Effector memory CD8-positive, alpha-beta T cell (primary cell): ENCODE data around the gene RGL1.

Source experiments
- ATAC-seq: fragments of 150-1000 bp; cut with Tn5 transposase; replicated peaks from 2 replicates; pipeline ENCODE4 v1.10.0; 2021; ENCODE audit warnings: mild to moderate bottlenecking, moderate library complexity
- DNase-seq, 3 experiments: peaks; one replicate each; pipeline ENCODE4 v3.0.0; 2021
- H3K27ac Mint-ChIP-seq, 2 donors: one replicate each; pipeline ENCODE4 v1.8.0; 2022; ENCODE audit warnings: mild to moderate bottlenecking in 2 of 2, mixed read lengths in 2 of 2, moderate library complexity in 2 of 2
- H3K27me3 Mint-ChIP-seq, 2 donors: one replicate each; pipeline ENCODE4 v1.8.0; 2022; ENCODE audit warnings: mixed read lengths in 2 of 2
- H3K36me3 Mint-ChIP-seq: one replicate; pipeline ENCODE4 v1.8.0; 2022; ENCODE audit warnings: mild to moderate bottlenecking, moderate library complexity, mixed read lengths; ENCODE audit not compliant: insufficient read depth
- H3K4me1 Mint-ChIP-seq, 2 donors: one replicate each; pipeline ENCODE4 v1.8.0; 2022; ENCODE audit warnings: low read depth in 2 of 2, mixed read lengths in 2 of 2
- H3K4me3 Mint-ChIP-seq, 2 donors: one replicate each; pipeline ENCODE4 v1.8.0; 2022; ENCODE audit warnings: mild to moderate bottlenecking in 2 of 2, mixed read lengths in 2 of 2, moderate library complexity in 2 of 2
- H3K9me3 Mint-ChIP-seq, 2 donors: one replicate each; pipeline ENCODE4 v1.8.0; 2022; ENCODE audit warnings: mixed read lengths in 2 of 2

The RGL1 gene

DNA sequence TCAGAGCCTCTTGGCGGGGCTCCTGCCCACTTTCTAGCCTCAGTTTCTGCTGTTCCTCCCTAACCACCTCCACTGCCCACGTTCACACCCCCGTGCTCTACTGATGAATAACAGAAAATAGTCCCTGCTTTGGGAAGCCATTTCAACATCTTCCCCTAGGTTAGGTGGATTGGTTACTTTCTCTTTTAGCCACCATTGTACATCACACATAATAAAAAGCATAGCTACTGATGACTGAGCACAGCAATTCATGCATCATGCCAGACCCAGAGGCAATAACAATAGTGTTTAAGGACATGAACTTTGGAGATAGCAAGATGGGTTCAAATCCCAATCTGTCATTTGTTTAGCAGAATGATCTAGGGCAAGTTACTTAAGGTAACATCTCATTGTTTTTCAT is 158.0 kb downstream of the RGL1 start:
- DNase-seq (no peak), ATAC-seq (no peak)
- H3K27me3 Mint-ChIP-seq = no peaks in the 10 kb centered on the region
- no peak overlapping the region for H3K4me3 Mint-ChIP-seq
- no peaks in the 10 kb centered on the region for H3K9me3 Mint-ChIP-seq
- H3K27ac Mint-ChIP-seq = no peak overlapping the region
- H3K36me3 Mint-ChIP-seq = peaks cover 3% of the 10 kb centered on the region
- H3K4me1 Mint-ChIP-seq = peaks cover 24 to 28% of the 10 kb centered on the region in 2 donors

GRCh38 chr1:183965726-183966125 is 160.8 kb downstream of the RGL1 start:
- Mint-ChIP-seq H3K4me1 (peaks cover 37 to 40% of the 10 kb centered on the region in 2 donors), H3K4me3 (no peak overlapping the region), H3K27me3 (no peaks in the 10 kb centered on the region), H3K9me3 (no peaks in the 10 kb centered on the region), H3K27ac (no peak overlapping the region), H3K36me3 (peaks cover 3% of the 10 kb centered on the region)
- ATAC-seq (no peak), DNase-seq (no peak)

- Mint-ChIP-seq H3K27me3 (no peaks in the 10 kb centered on the region), H3K9me3 (no peaks in the 10 kb centered on the region), H3K27ac (no peak overlapping the region), H3K36me3 (peaks cover 3% of the 10 kb centered on the region), H3K4me1 (peaks cover 37 to 42% of the 10 kb centered on the region in 2 donors), H3K4me3 (peak overlapping the region in 1 of 2 donors; percentile 41)
- DNase-seq (no peak), ATAC-seq (no peak)
Measured at GRCh38 chr1:183966487-183966886, 161.6 kb downstream of the RGL1 start.

- peak overlapping the region; percentile 91 for H3K27ac Mint-ChIP-seq
- no peaks in the 10 kb centered on the region for H3K9me3 Mint-ChIP-seq
- peak in 2 of 3 experiments; percentile 6 to 11 for DNase-seq
- H3K4me1 Mint-ChIP-seq = peaks cover 31 to 35% of the 10 kb centered on the region in 2 donors
- peak overlapping the region; percentile 54 to 61 for H3K4me3 Mint-ChIP-seq
- H3K36me3 Mint-ChIP-seq = no peaks in the 10 kb centered on the region
- H3K27me3 Mint-ChIP-seq = no peaks in the 10 kb centered on the region
- peak; percentile 87 for ATAC-seq
Measured at GRCh38 chr1:183967914-183968313, 163.0 kb downstream of the RGL1 start.

- Mint-ChIP-seq H3K27ac (peak overlapping the region; percentile 91), H3K4me3 (peak overlapping the region; percentile 54 to 61), H3K4me1 (peaks cover 30 to 34% of the 10 kb centered on the region in 2 donors), H3K36me3 (no peaks in the 10 kb centered on the region), H3K27me3 (no peaks in the 10 kb centered on the region), H3K9me3 (no peaks in the 10 kb centered on the region)
- ATAC-seq (no peak), DNase-seq (no peak)
Measured at GRCh38 chr1:183968386-183968785, 163.5 kb downstream of the RGL1 start.

- H3K36me3 Mint-ChIP-seq = no peaks in the 10 kb centered on the region
- peak overlapping the region in 1 of 2 donors; percentile 44 for H3K27ac Mint-ChIP-seq
- DNase-seq = no peak
- H3K4me3 Mint-ChIP-seq = no peak overlapping the region
- H3K27me3 Mint-ChIP-seq = no peaks in the 10 kb centered on the region
- H3K9me3 Mint-ChIP-seq = no peaks in the 10 kb centered on the region
- no peak for ATAC-seq
- H3K4me1 Mint-ChIP-seq = peaks cover 26 to 34% of the 10 kb centered on the region in 2 donors
Measured at GRCh38 chr1:183970516-183971300, 165.8 kb downstream of the RGL1 start.

DNA sequence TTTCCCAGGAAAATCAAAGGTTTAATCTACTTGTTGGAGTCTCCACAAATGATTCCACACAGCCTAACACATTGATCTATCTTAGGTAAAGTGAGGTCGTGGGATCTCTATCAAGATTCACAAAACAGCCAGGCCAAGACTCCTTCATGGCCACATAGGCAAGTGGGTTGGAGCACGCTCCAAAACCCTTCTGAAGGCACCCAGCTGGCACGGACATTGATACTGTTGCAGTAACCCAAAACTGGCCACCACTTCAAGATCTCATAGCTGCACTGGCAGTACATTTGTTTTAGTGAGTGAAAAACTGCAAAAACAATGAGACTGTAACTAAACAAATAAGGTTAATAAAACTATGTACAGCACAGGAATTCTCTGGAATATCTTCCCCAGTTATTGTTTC is 170.7 kb downstream of the RGL1 start:
- H3K36me3 Mint-ChIP-seq = peaks cover 4% of the 10 kb centered on the region
- ATAC-seq = no peak

DNA sequence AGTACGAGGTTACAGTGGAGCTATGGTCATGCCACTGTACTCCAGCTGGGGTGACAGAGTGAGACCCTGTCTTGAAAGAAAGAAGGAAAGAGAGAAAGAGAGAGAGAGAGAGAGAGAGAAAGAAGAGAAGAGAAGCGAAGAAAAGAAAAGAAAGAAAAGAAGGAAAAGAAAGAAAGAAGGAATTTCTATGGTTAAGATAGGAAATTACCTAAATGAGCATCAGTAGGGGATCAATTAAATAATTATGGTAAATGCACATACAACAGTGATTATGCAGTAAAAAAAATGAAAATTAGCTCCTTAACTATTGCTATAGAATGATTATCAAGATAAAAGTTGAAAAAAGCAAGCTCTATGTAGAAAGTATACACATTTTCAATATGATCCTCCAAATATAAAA is 172.8 kb downstream of the RGL1 start:
- H3K27me3 Mint-ChIP-seq = no peaks in the 10 kb centered on the region
- no peak overlapping the region for H3K27ac Mint-ChIP-seq
- no peak overlapping the region for H3K4me3 Mint-ChIP-seq
- peaks cover 4% of the 10 kb centered on the region for H3K36me3 Mint-ChIP-seq
- ATAC-seq (no peak), DNase-seq (no peak)
- H3K9me3 Mint-ChIP-seq = no peaks in the 10 kb centered on the region
- H3K4me1 Mint-ChIP-seq = peaks cover under 1 to 2% of the 10 kb centered on the region in 2 donors

More for the DNA sequence above, 170.7 kb downstream of the RGL1 start:
- H3K4me1 Mint-ChIP-seq = peaks cover 0 to 3% of the 10 kb centered on the region in 2 donors
- no peaks in the 10 kb centered on the region for H3K27me3 Mint-ChIP-seq
- no peak for DNase-seq
- no peak overlapping the region for H3K4me3 Mint-ChIP-seq
- H3K9me3 Mint-ChIP-seq = no peaks in the 10 kb centered on the region
- H3K27ac Mint-ChIP-seq = no peak overlapping the region
